Esophagus squamous epithelium (tissue), 5 donors: ENCODE results near the gene ITGB6. TPM values are rescaled to one million over a fixed set of nuclear protein-coding genes. Genes with fewer than 3 reads are reported as not detected.

ENCODE experiments used
- DNase-seq: peaks from one replicate; lab custom pipeline; 2025; lab: John Stamatoyannopoulos, UW
- H3K27ac ChIP-seq, 4 donors: fragments of 200-600 bp; sonication (generic); one replicate each; pipeline ENCODE4 v1.5.1; 2016 to 2019; ENCODE audit warnings: mild to moderate bottlenecking in 1 of 4
- H3K27me3 ChIP-seq, 4 donors: fragments of 200-600 bp; sonication (generic); 1 replicate in 3 of 4; 2 replicates in 1 of 4; pipeline versions ENCODE4 v1.5.1 to v1.6.0; 2017 to 2021; ENCODE audit warnings: antibody characterized with exemption in 1 of 4
- H3K36me3 ChIP-seq, 3 donors: fragments of 200-600 bp; sonication (generic); one replicate each; pipeline ENCODE4 v1.5.1; 2016 to 2019
- H3K4me1 ChIP-seq, 3 donors: fragments of 200-600 bp; sonication (generic); one replicate each; pipeline ENCODE4 v1.5.1; 2017 to 2019
- H3K4me3 ChIP-seq, 4 donors: fragments of 200-600 bp; sonication (generic); 1 replicate in 3 of 4; 2 replicates in 1 of 4; pipeline ENCODE4 v1.5.1; 2016 to 2019; ENCODE audit warnings: mild to moderate bottlenecking in 2 of 4, moderate library complexity in 1 of 4
- H3K9me3 ChIP-seq, 3 donors: fragments of 200-600 bp; sonication (generic); one replicate each; pipeline ENCODE4 v1.5.1; 2016 to 2019
- POLR2A ChIP-seq, 4 donors: fragments of 450-650 bp; IDR thresholded peaks; one replicate each; pipeline ENCODE4 v1.6.1; 2017; ENCODE audit warnings: antibody characterized with exemption in 4 of 4, mild to moderate bottlenecking in 4 of 4, moderate library complexity in 3 of 4
- WGBS, 2 donors: methylation state at CpG; one replicate each; pipeline ENCODE4 v1.1.5; 2018; 5-methylcytosine and 5-hydroxymethylcytosine counted together
- intact Hi-C: fragments of 100-400 bp; cut with DNase I; formaldehyde crosslinking; loops from one replicate; pipeline ENCODE4 v1.15.0; 2022
- total RNA-seq, 4 donors: library from RNA; depleted of rRNA; stranded (reverse); fragments of >200 nt; gene quantifications; one replicate each; pipeline ENCODE4 v1.1.0, GENCODE V29; 2016
- TF ChIP-seq, protein P1 (sequence below), 6 experiments: fragments of 450-650 bp in 4 of 6; fragments of 200-600 bp in 2 of 6; sonication (generic) in 2 of 6; IDR thresholded peaks; one replicate each; pipeline ENCODE4 v1.5.1; 2016 to 2019; ENCODE audit warnings: antibody characterized with exemption in 6 of 6, mild to moderate bottlenecking in 4 of 6, moderate library complexity in 4 of 6
- donor health status: DM: yes; HTN: yes; CAD: no.

The ITGB6 gene
- total RNA-seq, 4 donors from 2014 or later = 25.3 to 42.2 (median 33.6) TPM

DNA sequence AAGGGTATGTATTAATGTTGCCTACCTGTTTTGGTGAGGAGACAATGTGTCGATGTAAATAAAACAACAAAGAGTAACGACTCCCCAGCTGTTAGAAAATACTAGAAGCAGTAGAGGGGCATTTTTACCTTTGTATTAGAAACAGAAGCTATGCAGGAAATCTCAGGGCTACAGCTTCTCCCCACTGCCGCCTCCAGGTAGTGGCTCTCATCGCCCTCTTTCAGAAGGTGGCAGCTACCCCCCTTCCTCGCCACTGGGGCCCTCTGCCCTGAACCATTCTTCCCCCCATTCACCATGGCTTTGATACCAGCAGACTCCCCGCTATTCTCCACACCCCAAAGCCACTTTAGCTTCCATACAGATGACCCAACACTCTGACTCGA is 144.4 kb downstream of the ITGB6 start:
- no peak for DNase-seq
- intact Hi-C loops = no loop called here
- H3K4me3 ChIP-seq = no peak overlapping the region
- H3K27me3 ChIP-seq = no peaks in the 10 kb centered on the region
- H3K9me3 ChIP-seq = no peaks in the 10 kb centered on the region
- H3K36me3 ChIP-seq = no peaks in the 10 kb centered on the region
- 76 to 83% methylated on average over 7 of the region's 7 CpGs for WGBS, 2 donors
- no peak for TF ChIP-seq POLR2A (IDR thresholded peaks at IDR 0.05)
- TF ChIP-seq, protein P1, sequence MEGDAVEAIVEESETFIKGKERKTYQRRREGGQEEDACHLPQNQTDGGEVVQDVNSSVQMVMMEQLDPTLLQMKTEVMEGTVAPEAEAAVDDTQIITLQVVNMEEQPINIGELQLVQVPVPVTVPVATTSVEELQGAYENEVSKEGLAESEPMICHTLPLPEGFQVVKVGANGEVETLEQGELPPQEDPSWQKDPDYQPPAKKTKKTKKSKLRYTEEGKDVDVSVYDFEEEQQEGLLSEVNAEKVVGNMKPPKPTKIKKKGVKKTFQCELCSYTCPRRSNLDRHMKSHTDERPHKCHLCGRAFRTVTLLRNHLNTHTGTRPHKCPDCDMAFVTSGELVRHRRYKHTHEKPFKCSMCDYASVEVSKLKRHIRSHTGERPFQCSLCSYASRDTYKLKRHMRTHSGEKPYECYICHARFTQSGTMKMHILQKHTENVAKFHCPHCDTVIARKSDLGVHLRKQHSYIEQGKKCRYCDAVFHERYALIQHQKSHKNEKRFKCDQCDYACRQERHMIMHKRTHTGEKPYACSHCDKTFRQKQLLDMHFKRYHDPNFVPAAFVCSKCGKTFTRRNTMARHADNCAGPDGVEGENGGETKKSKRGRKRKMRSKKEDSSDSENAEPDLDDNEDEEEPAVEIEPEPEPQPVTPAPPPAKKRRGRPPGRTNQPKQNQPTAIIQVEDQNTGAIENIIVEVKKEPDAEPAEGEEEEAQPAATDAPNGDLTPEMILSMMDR (IDR thresholded peaks at IDR 0.05) = no peak
- H3K4me1 ChIP-seq = peaks cover 10 to 45% (median 16%) of the 10 kb centered on the region in 3 donors
- peak overlapping the region in 1 of 4 donors; percentile 19 for H3K27ac ChIP-seq

DNA sequence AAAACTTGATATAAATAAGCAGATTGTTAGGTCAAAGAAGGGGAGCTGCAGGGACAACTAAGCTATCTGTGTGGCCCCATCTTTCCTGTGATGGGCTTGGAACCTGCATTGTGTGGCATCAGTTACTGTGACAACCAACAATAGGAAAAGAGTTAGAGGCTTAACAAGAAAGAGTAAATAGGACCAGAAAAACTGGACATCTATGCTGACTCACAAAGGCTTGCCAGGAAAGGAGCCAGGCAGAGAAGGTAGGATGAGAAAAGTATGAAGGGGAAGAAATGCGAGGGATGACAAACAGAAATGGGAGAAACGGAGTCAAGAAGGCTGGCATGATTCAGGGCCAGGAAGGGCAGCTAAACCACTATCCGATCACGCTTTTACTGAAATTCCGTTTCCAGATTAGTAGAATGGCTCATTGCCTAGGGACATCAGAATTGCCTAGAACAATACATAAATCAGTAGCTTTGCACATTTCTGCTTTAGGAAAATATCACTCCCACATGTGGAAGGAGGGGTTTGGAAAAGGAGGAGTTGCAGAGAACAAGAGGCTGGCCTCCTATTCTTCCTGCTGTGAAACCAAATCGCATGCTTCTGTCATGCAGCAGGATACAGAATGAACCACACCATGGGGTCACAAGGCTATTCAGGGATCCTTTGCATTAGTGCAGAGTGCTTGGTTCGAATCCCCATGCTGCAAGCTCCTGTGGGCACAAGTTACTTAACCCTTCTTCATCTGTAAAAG is 144.9 kb downstream of the ITGB6 start:
- TF ChIP-seq, protein P1 (IDR thresholded peaks at IDR 0.05) = no peak
- TF ChIP-seq POLR2A (IDR thresholded peaks at IDR 0.05) = no peak
- intact Hi-C loops = no loop called here
- Histone ChIP-seq H3K9me3 (no peaks in the 10 kb centered on the region), H3K27ac (peak overlapping the region in 2 of 4 donors; percentile 19 to 46), H3K4me3 (no peak overlapping the region), H3K36me3 (no peaks in the 10 kb centered on the region), H3K27me3 (no peaks in the 10 kb centered on the region), H3K4me1 (peaks cover 10 to 46% (median 16%) of the 10 kb centered on the region in 3 donors)
- DNase-seq = no peak
- 47 to 56% methylated on average over 7 of the region's 7 CpGs for WGBS, 2 donors

DNA sequence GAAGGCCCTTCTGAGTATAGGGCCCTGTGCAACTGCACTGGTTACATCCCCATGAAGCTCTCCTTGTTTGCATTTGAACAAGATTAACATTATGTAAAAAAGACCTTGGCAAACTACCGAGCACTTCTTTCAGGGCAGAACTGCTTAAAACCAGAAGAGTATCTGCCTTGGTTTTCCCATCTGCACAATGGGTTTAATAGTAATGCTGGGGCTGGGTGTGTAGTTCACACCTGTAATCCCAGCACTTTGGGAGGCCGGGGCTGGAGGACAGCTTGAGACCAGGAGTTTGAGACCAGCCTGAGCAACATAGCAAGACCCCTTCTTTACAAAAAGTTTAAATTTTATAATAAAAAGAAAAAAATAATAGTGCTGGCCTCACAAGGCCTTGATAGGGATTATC is 146.1 kb downstream of the ITGB6 start:
- no peak overlapping the region for H3K4me3 ChIP-seq
- no peaks in the 10 kb centered on the region for H3K9me3 ChIP-seq
- intact Hi-C loops = no loop called here
- no peak for DNase-seq
- 88 to 90% methylated on average over 2 of the region's 2 CpGs for WGBS, 2 donors
- H3K36me3 ChIP-seq = no peaks in the 10 kb centered on the region
- no peaks in the 10 kb centered on the region for H3K27me3 ChIP-seq
- peaks cover 10 to 47% (median 16%) of the 10 kb centered on the region in 3 donors for H3K4me1 ChIP-seq
- no peak overlapping the region for H3K27ac ChIP-seq
- TF ChIP-seq, protein P1 (IDR thresholded peaks at IDR 0.05) = no peak
- no peak for TF ChIP-seq POLR2A (IDR thresholded peaks at IDR 0.05)

- H3K4me1 ChIP-seq = peaks cover 10 to 47% (median 16%) of the 10 kb centered on the region in 3 donors
- WGBS, 2 donors = 48 to 79% methylated on average over 2 of the region's 2 CpGs
- DNase-seq = no peak
These were observed 147.5 kb downstream of the ITGB6 start for GRCh38 chr2:160052531-160052930.

GRCh38 chr2:160051371-160051800 is 148.7 kb downstream of the ITGB6 start:
- no peak overlapping the region for H3K4me3 ChIP-seq
- H3K9me3 ChIP-seq = no peaks in the 10 kb centered on the region
- 53 to 73% methylated on average over 3 of the region's 3 CpGs for WGBS, 2 donors
- H3K36me3 ChIP-seq = peaks cover 0 to 4% (median 0%) of the 10 kb centered on the region in 3 donors
- peaks cover 10 to 47% (median 16%) of the 10 kb centered on the region in 3 donors for H3K4me1 ChIP-seq
- H3K27me3 ChIP-seq = no peaks in the 10 kb centered on the region
- H3K27ac ChIP-seq = no peak overlapping the region
- intact Hi-C loops = no loop called here
- TF ChIP-seq, protein P1 (IDR thresholded peaks at IDR 0.05) = no peak
- no peak for TF ChIP-seq POLR2A (IDR thresholded peaks at IDR 0.05)
- no peak for DNase-seq

More at GRCh38 chr2:160052531-160052930, 147.5 kb downstream of the ITGB6 start:
- no peak overlapping the region for H3K4me3 ChIP-seq
- no peaks in the 10 kb centered on the region for H3K36me3 ChIP-seq
- no peaks in the 10 kb centered on the region for H3K9me3 ChIP-seq
- no peaks in the 10 kb centered on the region for H3K27me3 ChIP-seq
- no peak overlapping the region for H3K27ac ChIP-seq
- intact Hi-C loops = no loop called here
- no peak for TF ChIP-seq POLR2A (IDR thresholded peaks at IDR 0.05)
- TF ChIP-seq, protein P1 (IDR thresholded peaks at IDR 0.05) = no peak
